Measurements from ENCODE around the gene HLA-A. TPM values are rescaled to one million over a fixed set of nuclear protein-coding genes. Genes with fewer than 3 reads are reported as not detected.
A peak's percentile ranks its signal among the peaks of the same experiment; 100 is the strongest.

The HLA-A gene
- total and polyA plus RNA-seq, 9 donors, result 269 to 543 (median 366) TPM

DNA sequence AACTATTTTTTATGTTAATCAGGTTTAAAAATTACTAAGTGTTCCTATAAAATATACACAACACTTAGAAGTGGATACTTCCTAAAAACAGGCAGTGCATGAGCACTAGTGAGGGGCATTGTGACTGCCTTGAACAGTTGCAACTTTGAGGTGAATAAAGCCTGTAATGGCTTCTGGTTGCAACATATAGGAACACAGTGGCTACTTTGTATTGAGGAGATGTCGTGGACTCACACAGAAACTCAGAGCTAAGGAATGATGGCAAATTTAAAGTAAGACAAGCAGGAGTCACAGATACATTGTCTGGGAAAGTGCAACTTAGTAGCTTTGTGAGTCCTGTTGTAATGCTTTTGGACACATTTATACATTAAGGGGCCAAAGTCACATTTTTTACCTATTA, 861 bp upstream of the HLA-A start:
- intact Hi-C loops (cut with DNase I), result loop anchor here in 1 of 4 donors (10.0 kb wide), 1 partner anchor 57 kb away; no protein-coding TSS in a partner anchor
- Histone ChIP-seq H3K27ac (peak overlapping the region in 1 of 2 donors; percentile 57), H3K27me3 (no peaks in the 10 kb centered on the region), H3K9me3 (no peaks in the 10 kb centered on the region), H3K36me3 (no peaks in the 10 kb centered on the region), H3K4me1 (ENCODE audit: insufficient read depth) (peaks cover 5% of the 10 kb centered on the region), H3K4me3 (peak overlapping the region; percentile 73)
- no peak for DNase-seq
- TF ChIP-seq, protein P1, sequence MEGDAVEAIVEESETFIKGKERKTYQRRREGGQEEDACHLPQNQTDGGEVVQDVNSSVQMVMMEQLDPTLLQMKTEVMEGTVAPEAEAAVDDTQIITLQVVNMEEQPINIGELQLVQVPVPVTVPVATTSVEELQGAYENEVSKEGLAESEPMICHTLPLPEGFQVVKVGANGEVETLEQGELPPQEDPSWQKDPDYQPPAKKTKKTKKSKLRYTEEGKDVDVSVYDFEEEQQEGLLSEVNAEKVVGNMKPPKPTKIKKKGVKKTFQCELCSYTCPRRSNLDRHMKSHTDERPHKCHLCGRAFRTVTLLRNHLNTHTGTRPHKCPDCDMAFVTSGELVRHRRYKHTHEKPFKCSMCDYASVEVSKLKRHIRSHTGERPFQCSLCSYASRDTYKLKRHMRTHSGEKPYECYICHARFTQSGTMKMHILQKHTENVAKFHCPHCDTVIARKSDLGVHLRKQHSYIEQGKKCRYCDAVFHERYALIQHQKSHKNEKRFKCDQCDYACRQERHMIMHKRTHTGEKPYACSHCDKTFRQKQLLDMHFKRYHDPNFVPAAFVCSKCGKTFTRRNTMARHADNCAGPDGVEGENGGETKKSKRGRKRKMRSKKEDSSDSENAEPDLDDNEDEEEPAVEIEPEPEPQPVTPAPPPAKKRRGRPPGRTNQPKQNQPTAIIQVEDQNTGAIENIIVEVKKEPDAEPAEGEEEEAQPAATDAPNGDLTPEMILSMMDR (IDR thresholded peaks at IDR 0.05), result no peak
- TF ChIP-seq POLR2A (IDR thresholded peaks at IDR 0.05) (no peak), EP300 (IDR thresholded peaks at IDR 0.05) (no peak)
- 0 to 5% (median 0%) methylated on average over 1 of the region's 1 CpG for WGBS, 3 donors

DNA sequence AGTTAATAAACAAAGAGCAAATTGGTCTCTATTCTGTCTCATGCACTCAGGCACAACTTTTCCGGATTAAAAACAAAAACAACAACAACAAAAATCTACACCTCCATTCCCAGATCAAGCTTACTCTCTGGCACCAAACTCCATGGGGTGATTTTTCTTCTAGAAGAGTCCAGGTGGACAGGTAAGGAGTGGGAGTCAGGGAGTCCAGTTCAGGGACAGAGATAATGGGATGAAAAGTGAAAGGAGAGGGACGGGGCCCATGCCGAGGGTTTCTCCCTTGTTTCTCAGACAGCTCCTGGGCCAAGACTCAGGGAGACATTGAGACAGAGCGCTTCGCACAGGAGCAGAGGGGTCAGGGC, 437 bp upstream of the HLA-A start:
- H3K36me3 ChIP-seq, result no peaks in the 10 kb centered on the region
- no peak for TF ChIP-seq EP300 (IDR thresholded peaks at IDR 0.05)
- TF ChIP-seq, protein P1 (IDR thresholded peaks at IDR 0.05), result no peak
- no peak for TF ChIP-seq POLR2A (IDR thresholded peaks at IDR 0.05)
- intact Hi-C loops (cut with DNase I), result loop anchor here in 2 of 4 donors (1.0 to 10.0 kb wide), 2 partner anchors 35 to 57 kb away; no protein-coding TSS in a partner anchor
- WGBS, 3 donors, result 0% methylated on average over 4 to 5 of the region's 5 CpGs
- H3K9me3 ChIP-seq, result no peaks in the 10 kb centered on the region
- H3K4me3 ChIP-seq, result peak overlapping the region; percentile 73
- DNase-seq, result no peak
- peak overlapping the region; percentile 57 to 62 for H3K27ac ChIP-seq
- H3K27me3 ChIP-seq, result no peaks in the 10 kb centered on the region
- H3K4me1 ChIP-seq (ENCODE audit: insufficient read depth), result peaks cover 5% of the 10 kb centered on the region

DNA sequence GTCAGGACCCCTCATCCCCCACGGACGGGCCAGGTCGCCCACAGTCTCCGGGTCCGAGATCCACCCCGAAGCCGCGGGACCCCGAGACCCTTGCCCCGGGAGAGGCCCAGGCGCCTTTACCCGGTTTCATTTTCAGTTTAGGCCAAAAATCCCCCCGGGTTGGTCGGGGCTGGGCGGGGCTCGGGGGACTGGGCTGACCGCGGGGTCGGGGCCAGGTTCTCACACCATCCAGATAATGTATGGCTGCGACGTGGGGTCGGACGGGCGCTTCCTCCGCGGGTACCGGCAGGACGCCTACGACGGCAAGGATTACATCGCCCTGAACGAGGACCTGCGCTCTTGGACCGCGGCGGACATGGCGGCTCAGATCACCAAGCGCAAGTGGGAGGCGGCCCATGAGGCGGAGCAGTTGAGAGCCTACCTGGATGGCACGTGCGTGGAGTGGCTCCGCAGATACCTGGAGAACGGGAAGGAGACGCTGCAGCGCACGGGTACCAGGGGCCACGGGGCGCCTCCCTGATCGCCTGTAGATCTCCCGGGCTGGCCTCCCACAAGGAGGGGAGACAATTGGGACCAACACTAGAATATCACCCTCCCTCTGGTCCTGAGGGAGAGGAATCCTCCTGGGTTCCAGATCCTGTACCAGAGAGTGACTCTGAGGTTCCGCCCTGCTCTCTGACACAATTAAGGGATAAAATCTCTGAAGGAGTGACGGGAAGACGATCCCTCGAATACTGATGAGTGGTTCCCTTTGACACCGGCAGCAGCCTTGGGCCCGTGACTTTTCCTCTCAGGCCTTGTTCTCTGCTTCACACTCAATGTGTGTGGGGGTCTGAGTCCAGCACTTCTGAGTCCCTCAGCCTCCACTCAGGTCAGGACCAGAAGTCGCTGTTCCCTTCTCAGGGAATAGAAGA, 978 bp downstream of the HLA-A start:
- DNase-seq, result peak in 3 of 5 donors; percentile 45 to 67 (median 46)
- intact Hi-C loops (cut with DNase I), result loop anchor here in 2 of 4 donors (1.0 to 10.0 kb wide), 2 partner anchors 12 to 59 kb away; no protein-coding TSS in a partner anchor
- Histone ChIP-seq H3K4me1 (ENCODE audit: insufficient read depth) (peaks cover 5% of the 10 kb centered on the region), H3K36me3 (no peaks in the 10 kb centered on the region), H3K9me3 (no peaks in the 10 kb centered on the region), H3K27ac (peak overlapping the region; percentile 57 to 62), H3K4me3 (peak overlapping the region; percentile 73), H3K27me3 (no peaks in the 10 kb centered on the region)
- TF ChIP-seq EP300 (IDR thresholded peaks at IDR 0.05) (no peak), POLR2A (IDR thresholded peaks at IDR 0.05) (no peak)
- TF ChIP-seq, protein P1 (IDR thresholded peaks at IDR 0.05), result no peak
- WGBS, 3 donors, result 23 to 43% (median 36%) methylated on average over 42 to 58 of the region's 58 CpGs

DNA sequence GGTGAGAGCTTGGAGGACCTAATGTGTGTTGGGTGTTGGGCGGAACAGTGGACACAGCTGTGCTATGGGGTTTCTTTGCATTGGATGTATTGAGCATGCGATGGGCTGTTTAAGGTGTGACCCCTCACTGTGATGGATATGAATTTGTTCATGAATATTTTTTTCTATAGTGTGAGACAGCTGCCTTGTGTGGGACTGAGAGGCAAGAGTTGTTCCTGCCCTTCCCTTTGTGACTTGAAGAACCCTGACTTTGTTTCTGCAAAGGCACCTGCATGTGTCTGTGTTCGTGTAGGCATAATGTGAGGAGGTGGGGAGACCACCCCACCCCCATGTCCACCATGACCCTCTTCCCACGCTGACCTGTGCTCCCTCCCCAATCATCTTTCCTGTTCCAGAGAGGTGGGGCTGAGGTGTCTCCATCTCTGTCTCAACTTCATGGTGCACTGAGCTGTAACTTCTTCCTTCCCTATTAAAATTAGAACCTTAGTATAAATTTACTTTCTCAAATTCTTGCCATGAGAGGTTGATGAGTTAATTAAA, 3.0 kb downstream of the HLA-A start:
- no peak for DNase-seq
- WGBS, 3 donors, result 62 to 65% (median 64%) methylated on average over 4 of the region's 4 CpGs
- TF ChIP-seq POLR2A (IDR thresholded peaks at IDR 0.05) (no peak), EP300 (IDR thresholded peaks at IDR 0.05) (no peak)
- TF ChIP-seq, protein P1 (IDR thresholded peaks at IDR 0.05), result no peak
- Histone ChIP-seq H3K36me3 (no peaks in the 10 kb centered on the region), H3K27me3 (no peaks in the 10 kb centered on the region), H3K9me3 (no peaks in the 10 kb centered on the region), H3K27ac (no peak overlapping the region), H3K4me3 (no peak overlapping the region), H3K4me1 (ENCODE audit: insufficient read depth) (peaks cover 5% of the 10 kb centered on the region)
- intact Hi-C loops (cut with DNase I), result loop anchor here in 1 of 4 donors (10.0 kb wide), 1 partner anchor 61 kb away; no protein-coding TSS in a partner anchor
